GM21390 (cell line): Measurements from ENCODE around the gene SPSB2.
A peak's percentile ranks its signal among the peaks of the same experiment; 100 is the strongest.
"Not testable (repeated sequence)": the region's sequence is repeated elsewhere in the genome, so short reads cannot be mapped to it uniquely, and the experiment has no call there.

Experiments used
- ATAC-seq: cut with Tn5 transposase; IDR thresholded peaks from one replicate; pipeline ENCODE4 v1.9.1; 2021; ENCODE audit not compliant: unreplicated experiment

The SPSB2 gene

GRCh38 chr12:6872073-6873048, 742 bp downstream of the SPSB2 start:
- no peak for ATAC-seq

- ATAC-seq: no peak
Observed at GRCh38 chr12:6871052-6871957, 1.8 kb downstream of the SPSB2 start.

- ATAC-seq: not testable (repeated sequence)
Observed at GRCh38 chr12:6870304-6870703, 2.8 kb downstream of the SPSB2 start.

GRCh38 chr12:6869049-6870021, 3.8 kb downstream of the SPSB2 start:
- no peak for ATAC-seq

GRCh38 chr12:6868211-6869048, 4.7 kb downstream of the SPSB2 start:
- ATAC-seq: no peak

DNA sequence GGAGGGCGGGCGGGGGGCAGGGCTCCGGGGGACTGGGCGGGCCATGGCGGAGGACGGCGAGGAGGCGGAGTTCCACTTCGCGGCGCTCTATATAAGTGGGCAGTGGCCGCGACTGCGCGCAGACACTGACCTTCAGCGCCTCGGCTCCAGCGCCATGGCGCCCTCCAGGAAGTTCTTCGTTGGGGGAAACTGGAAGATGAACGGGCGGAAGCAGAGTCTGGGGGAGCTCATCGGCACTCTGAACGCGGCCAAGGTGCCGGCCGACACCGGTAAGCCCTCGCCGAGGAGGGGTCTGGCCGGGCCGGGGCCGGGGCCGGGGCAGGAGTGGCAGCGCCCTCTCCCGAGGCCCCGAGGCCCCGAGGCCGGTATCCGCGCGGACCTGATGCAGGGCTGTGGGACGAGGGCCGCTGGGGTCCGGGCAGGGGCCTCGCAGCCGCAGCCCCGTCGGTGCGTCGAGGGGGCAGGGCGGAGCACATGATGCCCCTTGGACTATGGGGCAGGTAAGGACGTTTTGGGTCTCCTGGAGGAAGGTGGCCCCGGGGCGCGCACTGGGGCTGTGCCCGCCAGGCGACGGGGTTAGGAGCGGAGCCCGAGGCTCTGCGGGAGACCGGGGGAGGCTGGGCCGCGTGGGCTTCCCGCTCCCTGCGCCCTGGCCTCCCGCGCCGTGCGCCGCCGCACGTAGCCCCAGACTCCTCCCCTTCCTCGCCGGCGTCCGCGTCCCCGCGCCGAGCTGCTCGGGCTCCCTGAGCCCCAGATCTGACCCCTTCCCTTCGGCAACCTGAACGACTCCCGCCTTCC, 5.5 kb downstream of the SPSB2 start, which contains the start of gene TPI1:
Gene TPI1, plus strand, starts transcription at position 119 of the 798 bp plus-strand sequence. Its CDS starts 36 bp downstream, at position 155.
- peak; percentile 51 for ATAC-seq

DNA sequence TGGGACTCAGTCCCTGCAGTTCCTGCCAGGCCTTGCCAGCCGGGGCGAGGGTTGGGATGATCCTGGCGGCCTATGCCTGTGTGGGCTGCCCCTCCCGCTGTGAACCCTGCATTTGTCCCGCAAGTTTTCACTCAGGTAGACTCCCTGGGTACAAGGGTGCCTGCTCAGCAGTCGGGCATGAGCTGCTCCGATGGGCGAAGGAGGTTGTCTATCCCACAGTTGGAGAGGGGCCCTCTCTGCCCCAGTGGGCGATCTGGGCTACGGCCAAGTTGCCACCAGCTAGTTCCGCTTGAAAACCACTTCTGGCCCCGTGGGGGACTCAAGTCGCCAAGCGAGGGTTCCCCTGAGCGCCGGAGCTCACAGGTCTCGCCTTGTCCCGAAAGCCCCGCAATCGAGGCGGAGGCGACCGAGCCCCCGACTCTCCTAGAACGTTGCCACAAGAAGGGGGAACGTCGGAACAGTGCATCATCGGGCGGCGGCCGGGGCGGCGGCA, 6.1 kb downstream of the SPSB2 start:
- ATAC-seq: peak; percentile 4

- no peak for ATAC-seq
Observed at GRCh38 chr12:6866163-6866919, 6.8 kb downstream of the SPSB2 start.

GRCh38 chr12:6865307-6865706, 7.8 kb downstream of the SPSB2 start:
- ATAC-seq: not testable (repeated sequence)

- ATAC-seq: no peak
Observed at GRCh38 chr12:6863586-6864321, 9.3 kb downstream of the SPSB2 start.

DNA sequence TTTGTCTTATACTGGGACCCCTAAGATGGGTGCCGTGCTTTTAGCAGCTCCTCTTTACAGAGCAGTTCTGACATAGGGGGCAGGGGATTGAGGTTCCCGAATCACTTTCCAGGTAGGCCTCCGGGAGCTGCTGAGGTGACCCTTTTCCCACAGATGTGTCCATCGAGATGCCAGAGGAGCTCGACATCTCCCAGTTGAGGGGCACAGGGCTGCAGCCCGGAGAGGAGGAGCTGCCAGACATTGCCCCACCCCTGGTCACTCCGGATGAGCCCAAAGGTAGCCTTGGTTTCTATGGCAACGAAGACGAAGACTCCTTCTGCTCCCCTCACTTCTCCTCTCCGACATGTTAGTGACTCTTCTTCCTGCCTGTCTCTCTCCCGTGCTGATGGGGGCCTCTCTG, 10.1 kb downstream of the SPSB2 start:
- ATAC-seq: no peak

DNA sequence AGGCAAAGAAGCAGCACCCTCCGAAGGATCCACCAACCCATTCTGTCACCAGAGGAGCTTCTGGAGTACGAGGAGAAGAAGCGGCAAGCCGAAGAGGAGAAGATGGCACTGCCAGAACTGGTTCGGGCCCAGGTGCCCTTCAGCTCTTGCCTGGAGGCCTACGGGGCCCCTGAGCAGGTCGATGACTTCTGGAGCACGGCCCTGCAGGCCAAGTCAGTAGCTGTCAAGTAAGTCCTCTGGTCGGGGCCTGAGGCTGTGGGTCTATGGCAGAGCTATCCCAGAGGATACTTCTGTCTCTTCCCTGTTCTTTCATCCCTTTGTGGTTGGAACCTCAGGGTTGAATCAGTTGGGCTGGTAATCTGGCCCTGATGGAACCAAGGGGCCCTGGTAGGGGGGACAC, 11.7 kb downstream of the SPSB2 start:
- ATAC-seq: no peak

GRCh38 chr12:6860942-6861341, 12.2 kb downstream of the SPSB2 start:
- no peak for ATAC-seq

DNA sequence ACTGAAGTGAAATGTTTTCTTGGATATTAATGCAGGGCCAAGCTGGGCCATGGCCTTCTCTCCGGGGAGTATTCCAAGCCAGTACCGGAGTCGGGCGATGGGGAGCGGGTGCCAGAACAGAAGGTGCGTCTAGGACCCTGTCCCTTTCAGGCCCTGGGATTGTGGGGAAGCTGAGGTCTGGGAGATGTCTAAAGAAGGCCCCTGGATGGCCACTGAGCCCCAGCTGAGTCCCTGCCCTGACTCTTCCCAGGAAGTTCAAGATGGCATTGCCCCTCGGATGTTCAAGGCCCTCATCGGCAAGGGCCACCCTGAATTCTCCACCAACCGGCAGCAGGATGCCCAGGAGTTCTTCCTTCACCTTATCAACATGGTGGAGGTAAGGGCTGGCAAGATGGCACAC, 13.0 kb downstream of the SPSB2 start:
- ATAC-seq: no peak

DNA sequence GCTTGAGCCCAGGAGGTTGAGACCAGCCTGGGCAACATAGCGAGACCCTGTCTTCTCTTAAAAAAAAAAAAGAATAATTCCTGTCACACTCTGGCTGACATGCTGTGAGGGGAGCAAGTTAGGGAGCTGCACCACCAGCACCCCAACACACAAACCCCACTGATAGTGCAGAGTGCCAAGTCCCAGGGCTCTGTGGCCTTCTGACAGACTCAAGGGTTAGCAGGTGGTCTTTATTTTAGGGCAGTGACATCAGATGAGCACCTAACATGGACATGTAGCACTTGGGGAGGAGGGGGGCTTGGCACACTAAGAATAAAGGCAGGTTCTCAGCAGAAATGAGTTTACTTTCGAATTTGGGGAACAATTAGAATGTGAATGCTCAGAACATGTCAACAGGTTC, 14.3 kb downstream of the SPSB2 start:
- no peak for ATAC-seq

DNA sequence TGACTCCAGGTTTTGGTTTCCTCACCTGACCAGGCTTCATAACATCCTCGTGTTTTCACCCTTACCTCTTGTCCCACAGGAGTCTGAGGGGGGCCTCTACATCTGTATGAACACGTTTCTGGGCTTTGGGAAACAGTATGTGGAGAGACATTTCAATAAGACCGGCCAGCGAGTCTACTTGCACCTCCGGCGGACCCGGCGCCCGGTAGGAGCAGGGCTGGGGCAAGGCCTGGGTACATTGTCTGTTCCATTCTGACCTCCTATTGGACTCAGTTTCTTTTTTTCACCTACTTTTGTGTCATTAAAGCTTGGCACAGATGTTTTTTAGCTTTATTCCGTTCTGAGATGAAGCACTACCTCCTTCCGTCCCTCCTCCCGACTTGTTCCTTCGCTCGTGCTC, 17.8 kb downstream of the SPSB2 start:
- ATAC-seq: no peak

GRCh38 chr12:6854036-6854435, 19.1 kb downstream of the SPSB2 start:
- ATAC-seq: no peak
